Measurements from ENCODE around the gene PRDM16. TPM values are rescaled to one million over a fixed set of nuclear protein-coding genes. Genes with fewer than 3 reads are reported as not detected.

PRDM16 gene
- total RNA-seq, 1 donor from 2014 or later = 84.2 TPM

- Histone ChIP-seq H3K4me3 (no peak overlapping the region), H3K27me3 (no peaks in the 10 kb centered on the region), H3K9me3 (no peaks in the 10 kb centered on the region), H3K27ac (no peak overlapping the region), H3K36me3 (no peaks in the 10 kb centered on the region), H3K4me1 (peaks cover 5 to 44% of the 10 kb centered on the region in 2 donors)
- TF ChIP-seq, protein P1, sequence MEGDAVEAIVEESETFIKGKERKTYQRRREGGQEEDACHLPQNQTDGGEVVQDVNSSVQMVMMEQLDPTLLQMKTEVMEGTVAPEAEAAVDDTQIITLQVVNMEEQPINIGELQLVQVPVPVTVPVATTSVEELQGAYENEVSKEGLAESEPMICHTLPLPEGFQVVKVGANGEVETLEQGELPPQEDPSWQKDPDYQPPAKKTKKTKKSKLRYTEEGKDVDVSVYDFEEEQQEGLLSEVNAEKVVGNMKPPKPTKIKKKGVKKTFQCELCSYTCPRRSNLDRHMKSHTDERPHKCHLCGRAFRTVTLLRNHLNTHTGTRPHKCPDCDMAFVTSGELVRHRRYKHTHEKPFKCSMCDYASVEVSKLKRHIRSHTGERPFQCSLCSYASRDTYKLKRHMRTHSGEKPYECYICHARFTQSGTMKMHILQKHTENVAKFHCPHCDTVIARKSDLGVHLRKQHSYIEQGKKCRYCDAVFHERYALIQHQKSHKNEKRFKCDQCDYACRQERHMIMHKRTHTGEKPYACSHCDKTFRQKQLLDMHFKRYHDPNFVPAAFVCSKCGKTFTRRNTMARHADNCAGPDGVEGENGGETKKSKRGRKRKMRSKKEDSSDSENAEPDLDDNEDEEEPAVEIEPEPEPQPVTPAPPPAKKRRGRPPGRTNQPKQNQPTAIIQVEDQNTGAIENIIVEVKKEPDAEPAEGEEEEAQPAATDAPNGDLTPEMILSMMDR (IDR thresholded peaks at IDR 0.05) = peak in 1 of 3 experiments; percentile 5
- intact Hi-C loops (cut with DNase I) = loop anchor here (5.0 kb wide), 1 partner anchor 502 kb away; no protein-coding TSS in a partner anchor
- no peak for DNase-seq (ENCODE audit: low spot score in 2 of 2)
These were observed 255.0 kb downstream of the PRDM16 start for GRCh38 chr1:3323796-3324703.

DNA sequence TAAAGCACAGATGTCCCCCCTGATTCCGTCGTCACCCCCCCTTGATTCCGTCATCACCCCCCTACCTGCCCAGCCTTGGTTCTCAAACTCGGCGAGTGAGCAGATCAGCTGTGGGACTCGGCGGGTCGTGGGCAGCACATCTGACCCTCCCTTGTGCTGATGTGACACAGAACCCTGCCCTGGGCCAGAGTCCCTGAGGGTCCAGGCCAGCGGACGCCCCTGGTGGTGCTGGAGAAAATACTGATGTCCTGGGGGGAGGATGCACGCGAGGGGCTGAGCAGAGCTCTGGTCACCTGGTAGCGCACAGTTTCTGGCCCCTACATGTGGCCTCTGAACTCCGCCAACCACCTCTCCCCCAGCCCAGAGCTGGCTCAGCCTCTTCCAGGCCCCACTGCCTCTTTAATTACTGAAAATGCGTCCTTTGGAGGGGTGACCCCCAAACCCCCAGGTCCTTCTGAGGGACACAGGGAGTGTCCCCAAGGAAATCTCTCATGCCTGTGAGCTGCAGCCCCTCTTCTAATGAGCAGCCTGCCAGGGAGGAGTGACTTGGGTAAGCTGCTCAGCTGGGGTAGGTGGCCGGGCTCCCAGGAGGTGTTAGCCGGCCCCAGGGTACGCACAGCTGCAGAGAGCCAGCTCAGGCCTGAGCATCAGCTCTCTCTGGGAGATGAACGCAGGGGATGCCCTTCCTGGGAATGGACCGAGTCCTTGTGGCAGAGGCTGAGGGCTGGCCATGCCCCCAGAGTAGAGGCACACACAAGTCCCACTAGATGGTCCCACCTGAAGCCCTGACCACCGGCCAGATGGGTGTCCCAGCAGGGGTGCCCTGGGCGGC lies 255.9 kb downstream of the PRDM16 start:
- H3K27ac ChIP-seq = no peak overlapping the region
- TF ChIP-seq, protein P1 (IDR thresholded peaks at IDR 0.05) = no peak
- DNase-seq (ENCODE audit: low spot score in 2 of 2) = no peak
- intact Hi-C loops (cut with DNase I) = loop anchor here (5.0 kb wide), 1 partner anchor 503 kb away; no protein-coding TSS in a partner anchor
- H3K9me3 ChIP-seq = no peaks in the 10 kb centered on the region
- peaks cover 5 to 49% of the 10 kb centered on the region in 2 donors for H3K4me1 ChIP-seq
- no peaks in the 10 kb centered on the region for H3K27me3 ChIP-seq
- no peak overlapping the region for H3K4me3 ChIP-seq
- H3K36me3 ChIP-seq = no peaks in the 10 kb centered on the region

GRCh38 chr1:3326516-3327388 lies 257.7 kb downstream of the PRDM16 start:
- Histone ChIP-seq H3K27ac (no peak overlapping the region), H3K36me3 (no peaks in the 10 kb centered on the region), H3K9me3 (no peaks in the 10 kb centered on the region), H3K27me3 (no peaks in the 10 kb centered on the region), H3K4me1 (peaks cover 5 to 50% of the 10 kb centered on the region in 2 donors), H3K4me3 (no peak overlapping the region)
- DNase-seq (ENCODE audit: low spot score in 2 of 2) = no peak
- TF ChIP-seq, protein P1 (IDR thresholded peaks at IDR 0.05) = no peak
- intact Hi-C loops (cut with DNase I) = no loop called here

GRCh38 chr1:3327389-3327702 lies 258.3 kb downstream of the PRDM16 start:
- H3K4me3 ChIP-seq = no peak overlapping the region
- TF ChIP-seq, protein P1 (IDR thresholded peaks at IDR 0.05) = no peak
- no peaks in the 10 kb centered on the region for H3K36me3 ChIP-seq
- DNase-seq (ENCODE audit: low spot score in 2 of 2) = no peak
- H3K4me1 ChIP-seq = peaks cover 5 to 47% of the 10 kb centered on the region in 2 donors
- no peak overlapping the region for H3K27ac ChIP-seq
- intact Hi-C loops (cut with DNase I) = no loop called here
- no peaks in the 10 kb centered on the region for H3K27me3 ChIP-seq
- no peaks in the 10 kb centered on the region for H3K9me3 ChIP-seq

DNA sequence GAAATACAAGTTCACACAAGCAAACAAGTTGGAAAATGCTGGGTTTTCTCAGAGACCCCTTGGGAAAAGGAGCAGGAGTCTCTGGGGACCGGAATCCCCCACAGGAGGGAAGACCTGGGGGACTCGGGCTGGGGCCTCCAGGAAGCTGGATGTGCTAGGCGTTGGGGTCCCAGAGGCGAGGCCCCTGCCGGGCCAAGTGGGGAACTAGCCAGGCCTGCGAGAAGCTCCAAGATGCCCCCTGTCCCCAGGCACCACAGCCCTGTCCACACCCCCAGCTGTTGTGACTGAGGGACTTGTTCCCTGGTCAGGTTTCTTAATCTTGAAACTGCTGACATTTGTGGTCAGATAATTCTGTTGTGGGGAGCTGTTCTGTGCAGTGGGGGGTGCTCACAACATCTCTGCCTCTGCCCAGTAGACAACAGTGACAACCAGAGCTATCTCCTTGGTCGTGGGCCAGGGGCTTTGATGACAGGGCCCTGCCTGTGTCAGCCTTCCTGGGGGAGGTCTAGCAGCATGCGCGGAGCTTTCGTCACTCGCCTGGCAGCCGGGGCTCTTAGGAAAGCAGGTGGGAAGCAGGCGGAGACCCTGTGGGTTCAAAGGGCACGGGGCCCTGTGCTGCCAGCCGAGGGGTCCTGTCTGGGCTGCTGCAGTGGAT lies 259.1 kb downstream of the PRDM16 start:
- Histone ChIP-seq H3K4me1 (peaks cover 5 to 45% of the 10 kb centered on the region in 2 donors), H3K9me3 (no peaks in the 10 kb centered on the region), H3K36me3 (no peaks in the 10 kb centered on the region), H3K27ac (peak overlapping the region; percentile 50 to 64), H3K4me3 (no peak overlapping the region), H3K27me3 (no peaks in the 10 kb centered on the region)
- intact Hi-C loops (cut with DNase I) = no loop called here
- TF ChIP-seq, protein P1 (IDR thresholded peaks at IDR 0.05) = no peak
- DNase-seq (ENCODE audit: low spot score in 2 of 2) = no peak

Measured in ascending aorta (tissue), 2 donors.